Right ventricle myocardium superior (tissue), 1 donor: ENCODE data around the gene HSF2. TPM values are rescaled to one million over a fixed set of nuclear protein-coding genes. Genes with fewer than 3 reads are reported as not detected.
A peak's percentile ranks its signal among the peaks of the same experiment; 100 is the strongest.

ENCODE experiments used
- ATAC-seq: fragments of 200-7000 bp; cut with Tn5 transposase; one replicate; pipeline ENCODE4 v1.9.1; 2020; ENCODE audit warnings: mild to moderate bottlenecking; ENCODE audit not compliant: poor library complexity
- DNase-seq: peaks from one replicate; pipeline ENCODE4 v3.0.0-alpha.2; 2020
- intact Hi-C: fragments of 100-400 bp; cut with DNase I; formaldehyde crosslinking; loops from one replicate; pipeline ENCODE4 v1.11.2; 2022
- long read RNA-seq: library from polyadenylated mRNA; unstranded; transcript quantifications from one replicate; pipeline ENCODE4 v2.0.0, GENCODE V29; 2021
- total RNA-seq: library from RNA; stranded (reverse); fragmentation: NEBNext Ultra II Directional; extraction: Animal tissue kit (Norgen Biotek cat#: 25700); gene quantifications from one replicate; pipeline ENCODE4 v1.2.1, GENCODE V29; 2021
- donor health status: DM: no; HTN: yes; CAD: no; lungs with severe emphysema.

HSF2 gene
- 19.5 TPM for total RNA-seq
- long read RNA-seq, transcript HSF2-202 (12 exons, 2,643 nt): minor isoform, 47 of 120 reads
- long read RNA-seq, transcript HSF2-201 (13 exons, 2,549 nt): major isoform, 68 of 120 reads
- long read RNA-seq, partial matches to known transcripts: 2 of 120 reads
- long read RNA-seq, other reads (novel, unspliced or antisense): 3 of 120 reads

DNA sequence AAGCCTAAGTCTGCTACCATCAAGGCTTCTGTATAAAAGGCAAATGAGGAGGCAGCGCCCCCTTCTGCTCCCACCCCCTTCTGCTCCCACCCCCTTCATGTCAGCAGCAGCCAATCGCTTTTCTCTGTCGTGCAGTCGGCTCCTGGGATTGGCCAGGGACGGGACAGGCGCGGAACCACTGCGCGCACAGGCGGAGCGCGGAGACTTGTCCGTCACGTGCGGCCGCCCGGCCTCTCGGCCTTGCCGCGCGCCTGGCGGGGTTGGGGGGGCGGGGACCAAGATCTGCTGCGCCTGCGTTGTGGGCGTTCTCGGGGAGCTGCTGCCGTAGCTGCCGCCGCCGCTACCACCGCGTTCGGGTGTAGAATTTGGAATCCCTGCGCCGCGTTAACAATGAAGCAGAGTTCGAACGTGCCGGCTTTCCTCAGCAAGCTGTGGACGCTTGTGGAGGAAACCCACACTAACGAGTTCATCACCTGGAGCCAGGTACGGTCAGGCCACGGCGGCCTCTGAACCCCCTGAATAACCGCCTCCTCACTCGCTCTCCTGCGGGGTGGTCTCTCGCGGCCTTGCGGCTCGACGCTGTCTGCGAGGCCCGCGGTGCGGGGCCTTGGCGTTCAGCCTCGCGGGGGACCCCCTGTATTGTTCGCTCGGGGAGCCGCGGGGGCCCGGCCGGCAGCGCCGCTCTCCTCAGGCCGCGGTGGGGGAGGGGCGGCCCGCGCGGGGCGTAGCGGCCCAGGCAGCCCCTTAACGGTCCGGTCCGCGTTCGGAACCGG lies at the start of gene HSF2:
HSF2 (plus strand) TSS at position 305 of the 773 bp plus-strand sequence; CDS start at position 391, 86 bp downstream.
- intact Hi-C loops: loop anchor here (5.0 kb wide), 1 partner anchor 73 kb away; the partner anchor contains the start of gene SERINC1

GRCh38 chr6:122352981-122353664 lies 46.3 kb upstream of the HSF2 start:
- DNase-seq: no peak
- no peak for ATAC-seq
- intact Hi-C loops: no loop called here

More for the DNA sequence above, at the start of gene HSF2:
- DNase-seq: peak; percentile 97
- ATAC-seq: peak; percentile 99

GRCh38 chr6:122360809-122361208 lies 38.6 kb upstream of the HSF2 start:
- no peak for ATAC-seq
- no peak for DNase-seq
- intact Hi-C loops: no loop called here

GRCh38 chr6:122361314-122361979 lies 38.0 kb upstream of the HSF2 start:
- DNase-seq: no peak
- intact Hi-C loops: no loop called here
- no peak for ATAC-seq

DNA sequence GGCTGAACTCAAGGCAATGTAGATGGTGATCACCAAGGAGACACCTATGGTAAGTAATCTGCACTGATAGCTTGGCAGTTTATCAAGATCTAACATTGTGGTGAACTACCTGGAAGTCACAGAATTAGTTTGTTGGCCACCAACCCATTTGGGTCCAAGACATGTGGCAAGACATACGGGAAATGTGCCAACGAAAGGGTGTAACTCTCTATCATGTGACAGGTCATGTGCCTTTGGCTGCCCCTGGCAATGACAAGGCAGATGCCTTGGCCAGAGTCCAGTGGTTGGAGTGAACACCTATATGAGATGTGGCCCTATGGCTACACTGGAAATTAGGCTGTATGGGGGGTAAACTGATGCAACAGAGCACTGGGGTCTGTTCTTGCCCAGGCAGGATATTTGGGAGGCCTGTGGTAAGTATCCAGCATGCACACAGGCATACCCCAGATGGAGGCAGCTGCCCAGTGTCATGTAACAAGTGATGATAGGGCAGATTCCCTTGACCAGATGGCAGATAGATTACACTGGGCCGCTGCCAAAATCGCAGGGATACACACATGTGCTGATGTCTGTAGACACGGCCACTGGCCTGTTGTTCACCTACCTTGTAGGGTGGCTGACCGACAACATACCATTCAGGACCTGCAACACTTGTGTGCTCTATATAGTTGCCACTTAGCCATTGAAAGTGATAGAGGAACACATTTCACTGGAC lies 35.5 kb upstream of the HSF2 start:
- intact Hi-C loops: no loop called here

GRCh38 chr6:122365775-122366403 lies 33.6 kb upstream of the HSF2 start:
- no peak for DNase-seq
- intact Hi-C loops: no loop called here
- ATAC-seq: no peak

More for the DNA sequence above, 35.5 kb upstream of the HSF2 start:
- DNase-seq (no peak), ATAC-seq (no peak)

DNA sequence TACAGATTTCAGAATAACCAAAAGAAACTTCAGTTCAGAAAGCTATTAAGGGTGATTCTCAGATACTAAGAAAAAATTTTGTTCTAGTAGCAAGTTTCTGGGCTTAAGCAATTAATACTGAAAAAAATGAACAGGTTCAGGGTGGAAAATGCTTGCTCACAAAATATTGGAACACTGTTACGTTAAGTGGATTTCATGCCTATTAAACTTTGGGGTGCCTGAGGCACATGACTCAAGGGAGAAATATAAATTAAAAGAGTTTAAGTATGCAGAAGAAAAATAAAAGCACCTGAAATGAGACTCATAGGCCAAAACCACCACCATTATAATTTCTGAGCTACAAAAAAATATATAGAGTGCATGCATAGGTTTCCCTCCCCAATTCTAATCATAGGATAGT lies 32.3 kb upstream of the HSF2 start:
- no peak for ATAC-seq
- intact Hi-C loops: no loop called here
- no peak for DNase-seq

- ATAC-seq (no peak), DNase-seq (no peak)
- intact Hi-C loops: no loop called here
Observed at GRCh38 chr6:122369536-122369935, 29.9 kb upstream of the HSF2 start.

DNA sequence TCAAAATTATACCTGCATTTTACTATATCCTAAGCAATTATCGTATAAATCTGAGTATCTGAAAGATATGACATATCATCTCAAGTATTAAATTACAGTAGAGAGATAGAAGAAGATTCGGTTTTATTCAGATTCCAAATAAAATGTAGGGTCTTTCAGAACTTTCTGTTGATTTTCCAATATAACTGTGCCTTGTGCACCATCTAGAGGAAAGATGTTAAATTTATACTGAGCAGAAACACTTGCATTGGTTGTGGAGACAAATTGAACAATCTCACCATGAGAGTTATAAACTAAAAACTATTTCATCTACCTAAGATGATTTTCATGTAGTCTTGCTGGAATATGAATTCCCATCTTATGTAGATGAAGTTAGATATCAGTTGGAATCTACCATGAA lies 26.8 kb upstream of the HSF2 start:
- no peak for ATAC-seq
- intact Hi-C loops: no loop called here

GRCh38 chr6:122374307-122374706 lies 25.1 kb upstream of the HSF2 start:
- intact Hi-C loops: no loop called here
- no peak for ATAC-seq
- no peak for DNase-seq

More for the DNA sequence above, 26.8 kb upstream of the HSF2 start:
- no peak for DNase-seq

- no peak for DNase-seq
- ATAC-seq: no peak
- intact Hi-C loops: no loop called here
Observed at GRCh38 chr6:122376246-122376645, 23.2 kb upstream of the HSF2 start.

DNA sequence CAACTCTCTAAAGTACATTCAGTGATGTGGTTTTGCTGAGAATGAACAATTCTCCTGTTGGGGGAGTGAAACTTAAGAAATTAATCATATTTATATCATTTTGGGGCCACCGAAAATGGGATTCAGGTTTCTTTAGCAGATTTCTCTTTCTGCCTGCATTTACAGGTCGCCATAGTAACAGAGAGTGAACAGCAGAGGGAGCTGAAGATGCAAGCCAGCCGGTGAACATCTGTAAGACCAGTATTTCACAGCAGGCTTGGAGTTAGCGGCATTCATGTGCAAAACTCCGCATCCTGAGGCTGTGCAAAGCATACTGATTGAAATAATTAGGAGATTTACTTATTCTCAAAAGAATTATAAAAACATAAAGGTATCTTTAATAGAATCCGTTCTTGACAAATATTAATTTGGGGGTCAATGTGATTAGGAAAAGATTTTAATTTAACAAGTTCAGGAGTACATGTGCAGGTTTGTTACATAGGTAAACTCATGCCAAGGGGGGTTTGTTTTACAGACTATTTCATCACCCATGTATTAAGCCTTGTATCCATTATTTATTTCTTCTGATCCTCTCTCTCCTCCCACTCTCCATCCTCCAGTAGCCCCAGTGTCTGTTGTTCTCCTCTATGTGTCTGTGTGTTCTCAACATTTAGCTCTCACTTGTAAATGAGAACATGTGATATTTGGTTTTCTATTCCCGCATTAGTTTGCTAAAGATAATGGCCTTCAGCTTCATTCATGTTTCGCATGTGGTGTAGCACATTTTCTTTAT lies 17.8 kb upstream of the HSF2 start:
- intact Hi-C loops: no loop called here
- DNase-seq (no peak), ATAC-seq (peak; percentile 88)

GRCh38 chr6:122385857-122386612 lies 13.4 kb upstream of the HSF2 start:
- ATAC-seq: no peak
- DNase-seq: no peak
- intact Hi-C loops: loop anchor here (5.0 kb wide), 1 partner anchor 146 kb away; no protein-coding TSS in a partner anchor

DNA sequence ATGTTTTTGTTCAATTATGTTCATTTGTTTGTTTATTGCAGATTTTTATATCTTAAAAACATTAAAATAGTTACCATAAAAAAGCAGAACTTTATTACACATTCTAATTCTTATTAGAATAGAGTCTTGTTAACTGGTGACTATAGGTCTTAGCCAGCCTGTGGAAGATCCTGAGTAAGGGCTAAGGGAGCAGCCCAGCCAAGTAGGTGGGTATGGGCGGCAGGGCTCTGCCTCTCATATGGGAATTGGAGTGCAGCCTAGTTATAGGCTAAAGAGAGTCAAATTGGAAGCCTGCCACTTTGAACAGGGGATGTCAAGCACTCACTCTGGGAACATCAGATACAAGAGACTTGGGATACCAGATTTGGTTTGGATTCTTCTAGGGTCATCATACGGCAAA lies 10.5 kb upstream of the HSF2 start:
- DNase-seq (no peak), ATAC-seq (no peak)
- intact Hi-C loops: loop anchor here (5.0 kb wide), 1 partner anchor 143 kb away; no protein-coding TSS in a partner anchor

GRCh38 chr6:122389704-122390372 lies 9.6 kb upstream of the HSF2 start:
- DNase-seq: no peak
- intact Hi-C loops: loop anchor here (5.0 kb wide), 1 partner anchor 142 kb away; no protein-coding TSS in a partner anchor
- no peak for ATAC-seq
